ENCODE results near the gene BRAF.
"Not testable (repeated sequence)": the region's sequence is repeated elsewhere in the genome, so short reads cannot be mapped to it uniquely, and the experiment has no call there.

The BRAF gene

DNA sequence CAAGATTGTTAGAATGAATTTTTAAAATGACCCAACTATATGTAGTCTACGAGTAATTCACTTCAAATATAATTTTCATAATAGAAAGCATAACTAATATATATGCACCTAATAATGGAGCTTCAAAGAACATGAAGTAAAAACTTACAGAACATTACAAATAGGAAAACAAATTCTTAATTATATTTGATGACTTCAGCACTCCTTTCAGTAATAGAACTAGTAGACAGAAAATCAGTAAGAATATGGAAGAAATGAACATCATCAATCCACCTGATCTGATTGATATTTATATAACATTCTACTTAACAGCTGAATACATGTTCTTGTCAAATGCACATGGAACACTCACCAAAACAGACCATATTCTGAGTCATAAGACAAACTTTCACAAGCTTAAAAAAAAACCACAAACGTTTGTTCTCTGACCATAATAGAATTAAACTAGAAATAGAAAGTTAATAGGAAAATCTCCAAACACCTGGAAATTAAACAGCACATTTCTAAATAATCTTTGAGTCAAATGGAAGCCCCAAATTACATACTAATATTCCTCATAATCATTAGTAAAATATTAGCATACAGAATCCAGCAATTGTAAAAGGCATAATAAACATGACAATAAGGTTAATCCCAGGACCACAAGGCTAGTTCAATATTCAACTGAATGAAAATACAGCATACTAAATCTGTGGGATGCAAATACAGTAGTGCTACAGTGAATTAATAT is 48.0 kb downstream of the BRAF start:
- DNase-seq (ENCODE audit: low read depth), result no peak

DNA sequence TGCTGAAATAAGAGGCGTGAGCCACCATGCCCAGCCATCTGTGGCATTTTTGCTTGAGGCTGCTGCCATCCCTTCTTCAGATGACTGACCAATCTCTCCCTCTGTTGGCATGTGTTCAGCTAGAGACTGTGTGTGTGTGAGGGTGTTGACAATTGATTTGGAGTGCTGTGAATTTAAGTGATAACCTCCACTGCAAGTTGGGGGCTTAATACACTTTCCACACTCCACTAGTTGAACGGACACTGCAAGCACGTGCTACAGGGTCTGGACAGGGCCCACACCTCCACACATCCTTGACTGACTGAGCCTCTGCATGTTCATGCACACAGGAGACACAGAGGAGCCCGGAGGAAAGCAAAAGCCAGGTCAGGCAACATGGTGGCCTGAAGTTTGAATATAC is 51.3 kb downstream of the BRAF start:
- no peak for DNase-seq (ENCODE audit: low read depth)

DNA sequence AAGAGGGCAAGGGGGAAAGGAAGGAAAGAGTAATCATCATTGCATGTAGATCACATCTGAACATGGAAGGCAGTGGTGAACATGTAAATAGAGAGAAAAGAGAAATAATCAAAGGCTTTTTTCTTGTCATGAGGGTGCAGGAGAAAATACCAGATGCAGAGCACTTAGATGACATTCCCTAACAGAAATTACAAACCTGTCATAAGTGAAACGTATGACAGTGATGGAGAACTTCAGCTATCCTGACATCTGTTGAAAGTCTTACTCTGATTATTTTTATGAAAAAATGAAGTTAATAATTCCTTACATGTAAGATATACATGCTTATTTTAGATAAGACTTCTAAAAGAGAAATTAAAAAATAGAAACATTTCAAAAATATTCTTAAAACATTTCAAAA is 54.7 kb downstream of the BRAF start:
- no peak for DNase-seq (ENCODE audit: low read depth)

DNA sequence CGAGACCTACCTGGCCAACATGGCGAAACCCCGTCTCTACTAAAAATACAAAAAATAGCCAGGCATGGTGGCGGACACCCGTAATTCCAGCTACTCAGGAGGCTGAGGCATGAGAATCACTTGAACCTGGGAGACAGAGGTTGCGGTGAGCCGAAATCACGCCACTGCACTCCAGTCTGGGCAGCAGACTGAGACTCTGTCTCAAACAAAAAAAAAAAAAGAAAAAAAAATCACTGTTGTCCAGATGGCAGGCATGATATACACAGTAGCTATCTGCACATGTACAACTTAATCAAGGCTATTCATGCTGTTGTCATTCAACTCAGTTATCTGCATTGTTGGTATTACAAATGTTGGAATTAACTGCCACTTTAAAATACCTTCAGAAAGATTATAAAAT is 55.3 kb downstream of the BRAF start:
- no peak for DNase-seq (ENCODE audit: low read depth)

DNA sequence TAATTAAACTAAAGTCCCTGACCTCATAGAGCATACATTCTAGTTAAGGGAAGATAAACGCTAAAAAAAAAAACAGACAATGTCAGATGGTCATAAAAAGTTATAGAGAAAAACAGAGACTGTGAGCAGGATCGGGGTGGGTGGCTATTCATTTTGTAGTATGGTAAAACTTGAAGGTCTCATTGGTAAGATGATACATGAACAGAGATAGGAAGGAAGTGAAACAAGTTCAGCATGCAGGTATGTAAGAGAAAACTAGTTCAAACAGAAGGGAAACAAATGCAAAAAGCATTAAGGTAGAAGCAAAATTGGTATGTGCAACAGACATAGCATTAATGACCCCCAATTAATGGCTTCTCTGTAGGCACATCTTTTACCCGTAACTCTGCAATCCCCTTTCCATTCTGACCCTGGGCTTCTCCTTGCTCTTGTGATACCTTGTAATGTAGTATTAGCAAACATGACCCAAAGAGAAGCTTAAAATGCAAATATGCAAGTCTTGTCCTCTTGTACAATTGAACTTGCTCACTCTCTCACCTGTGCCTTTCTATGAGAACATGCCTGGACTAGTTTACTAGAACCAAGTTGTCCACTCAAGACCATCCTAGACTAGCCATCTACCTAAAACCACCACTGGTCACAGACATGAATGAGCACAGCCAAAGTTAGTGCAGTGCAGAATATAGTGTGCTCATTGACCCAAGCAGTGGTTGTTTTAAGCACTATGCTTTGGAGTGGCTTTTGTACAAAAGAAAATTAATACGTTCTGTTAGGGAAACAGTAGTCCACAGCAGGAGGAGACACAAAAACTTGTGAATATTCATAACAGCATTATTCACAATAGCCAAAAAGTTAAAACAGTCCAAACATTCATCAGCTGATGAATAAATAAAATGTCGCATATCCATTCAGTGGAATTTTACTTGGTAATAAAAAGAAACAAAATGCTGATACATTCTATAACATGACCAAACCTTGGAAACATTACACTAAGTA is 57.0 kb downstream of the BRAF start:
- no peak for DNase-seq (ENCODE audit: low read depth)

DNA sequence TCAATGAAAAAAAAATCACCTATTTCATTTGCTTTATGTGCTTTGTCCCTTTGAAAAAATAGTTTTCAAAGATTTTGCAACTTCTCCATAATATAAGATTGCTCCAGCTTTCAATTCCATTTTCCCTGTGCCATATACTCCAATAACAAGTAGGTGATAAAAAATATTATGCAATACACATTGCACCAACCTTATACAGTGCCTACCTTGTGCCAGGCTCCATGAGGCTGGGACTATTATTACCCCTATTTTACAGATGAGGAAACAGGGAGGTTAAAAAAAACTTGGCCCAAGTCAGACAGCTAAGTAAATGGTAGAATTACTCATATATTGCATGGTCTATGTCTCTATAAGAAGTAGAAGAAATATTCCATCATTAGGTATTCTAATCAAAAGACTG is 57.8 kb downstream of the BRAF start:
- DNase-seq (ENCODE audit: low read depth), result no peak

DNA sequence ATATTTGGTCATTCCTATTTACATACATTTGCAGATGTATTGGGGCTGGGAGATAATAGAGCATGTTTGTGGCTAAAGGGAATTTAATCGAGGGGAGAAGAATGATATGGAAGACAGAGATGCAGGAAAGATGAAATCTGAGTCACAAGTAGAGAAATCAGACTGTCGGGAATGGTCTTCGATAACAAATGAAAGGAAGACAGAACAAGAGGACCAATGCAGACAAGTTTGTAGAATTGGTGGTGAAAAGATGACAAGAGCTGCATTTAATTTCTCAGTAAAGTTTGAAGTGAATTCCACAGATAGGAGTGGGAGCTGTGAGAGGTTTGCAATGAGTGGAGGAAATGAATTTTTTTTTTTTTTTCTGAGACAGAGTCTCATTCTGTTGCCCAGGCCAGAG is 60.0 kb downstream of the BRAF start:
- no peak for DNase-seq (ENCODE audit: low read depth)

DNA sequence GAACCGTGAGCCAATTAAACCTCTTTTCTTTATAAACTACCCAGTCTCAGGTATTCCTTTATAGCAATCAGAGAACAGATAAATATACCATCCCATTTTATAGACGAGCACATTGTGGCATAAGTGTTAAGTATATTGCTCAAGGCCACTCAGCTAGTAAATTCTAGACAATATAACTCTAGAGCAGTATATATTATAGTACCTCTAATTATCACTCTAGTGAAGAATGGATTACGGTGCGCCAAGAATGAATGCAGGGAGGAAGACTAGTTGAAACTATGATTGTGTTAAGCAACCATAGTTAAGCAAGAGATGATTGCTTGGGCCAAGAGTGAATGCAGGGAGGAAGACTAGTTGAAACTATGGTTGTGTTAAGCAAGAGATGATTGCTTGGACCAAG is 60.9 kb downstream of the BRAF start:
- no peak for DNase-seq (ENCODE audit: low read depth)

DNA sequence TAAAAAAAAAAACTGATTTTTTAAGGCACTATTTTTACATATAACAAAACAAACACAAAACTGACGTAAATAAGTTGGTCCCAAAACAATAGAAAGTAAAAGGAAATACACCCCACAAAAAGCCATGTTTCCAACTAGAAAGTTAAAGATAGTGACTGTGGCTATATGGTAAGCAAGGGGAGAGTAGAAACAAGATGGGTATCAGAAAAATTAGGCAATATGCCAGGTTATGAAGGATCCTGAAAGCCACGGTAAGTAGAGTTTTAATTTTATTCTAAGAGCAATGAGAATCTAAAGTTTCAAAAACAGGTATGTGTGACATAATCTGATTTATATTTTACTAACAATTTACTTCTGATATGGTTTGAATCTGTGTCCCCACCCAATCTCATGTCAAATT is 61.5 kb downstream of the BRAF start:
- DNase-seq (ENCODE audit: low read depth), result no peak

DNA sequence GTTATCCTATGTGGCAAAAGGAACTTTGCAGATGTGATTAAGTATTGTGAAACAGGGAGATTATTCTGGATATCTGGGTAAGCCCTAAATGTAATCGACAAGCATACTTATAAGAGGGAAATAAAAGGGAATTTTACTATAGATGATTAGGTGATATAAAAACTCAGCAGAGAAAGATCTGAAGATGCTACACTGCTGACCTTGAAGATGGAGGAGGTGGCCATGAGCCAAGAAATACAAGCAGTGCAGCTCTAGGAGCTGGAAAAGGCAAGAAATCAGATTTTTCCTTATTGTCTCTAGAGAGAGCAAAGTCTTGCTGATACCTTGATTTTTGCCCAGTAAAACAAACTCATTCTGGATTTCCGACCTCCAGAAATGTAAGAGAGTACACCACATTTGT is 67.7 kb downstream of the BRAF start:
- DNase-seq (ENCODE audit: low read depth), result no peak

DNA sequence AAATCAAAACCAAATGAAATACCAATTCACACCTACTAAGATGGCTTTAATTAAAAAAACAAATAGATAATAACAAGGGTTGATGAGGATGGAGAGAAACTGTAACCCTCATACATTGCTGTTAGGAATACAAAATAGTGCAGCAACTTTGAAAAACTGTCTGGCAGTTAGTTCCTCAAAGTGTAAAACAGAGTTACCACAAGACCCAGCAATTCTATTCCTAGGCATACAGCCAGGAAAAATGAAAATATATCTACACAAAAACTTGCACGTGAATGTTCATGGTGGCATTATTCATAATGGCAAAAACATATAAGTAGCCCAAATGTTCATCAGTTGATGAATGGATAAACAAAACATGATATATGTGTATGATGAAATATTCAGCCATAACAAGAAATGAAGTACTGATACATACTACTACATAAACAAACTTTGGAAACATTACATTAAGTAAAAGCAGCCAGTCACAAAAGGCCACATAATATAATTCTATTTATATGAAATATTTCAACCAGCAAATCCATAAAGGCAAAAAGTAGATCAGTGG is 83.5 kb downstream of the BRAF start:
- no peak for DNase-seq (ENCODE audit: low read depth)

DNA sequence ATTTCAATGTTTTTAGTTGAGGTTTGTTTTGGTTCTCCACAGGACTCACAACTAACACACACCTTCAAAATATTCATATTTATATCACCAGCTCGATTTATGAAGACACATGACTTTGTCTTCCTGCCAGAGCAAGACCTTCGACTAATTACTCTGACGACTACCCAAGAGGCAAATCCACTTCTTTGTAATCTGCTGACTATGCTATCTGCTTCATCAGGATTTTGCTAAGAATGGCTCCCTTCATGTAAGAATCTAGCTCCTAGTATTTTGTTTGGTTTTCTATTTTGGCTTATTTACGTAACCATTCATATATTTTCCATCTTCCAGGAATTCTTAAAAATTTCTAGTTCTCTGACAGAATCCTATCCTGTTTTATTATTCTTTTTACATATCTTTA is 93.0 kb downstream of the BRAF start:
- no peak for DNase-seq (ENCODE audit: low read depth)

DNA sequence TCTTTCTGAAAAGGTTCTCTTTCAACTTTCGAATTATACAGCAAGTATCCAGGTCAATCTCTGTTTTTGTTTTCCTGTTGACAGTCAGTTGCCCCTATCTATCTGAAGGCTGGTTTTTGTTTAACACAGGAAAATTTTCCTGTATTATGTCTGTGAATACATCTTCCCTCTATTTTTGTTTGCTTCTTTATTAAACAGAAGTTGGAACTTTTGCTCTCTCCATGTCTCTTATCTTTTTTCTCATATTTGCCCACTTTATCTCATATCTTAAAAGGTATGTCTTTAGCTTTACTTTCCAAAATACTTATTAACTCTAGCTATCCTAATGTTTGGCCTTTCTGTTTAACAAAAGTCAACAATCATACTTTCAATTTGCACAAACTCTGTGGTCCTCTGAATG is 95.0 kb downstream of the BRAF start:
- DNase-seq (ENCODE audit: low read depth), result no peak

DNA sequence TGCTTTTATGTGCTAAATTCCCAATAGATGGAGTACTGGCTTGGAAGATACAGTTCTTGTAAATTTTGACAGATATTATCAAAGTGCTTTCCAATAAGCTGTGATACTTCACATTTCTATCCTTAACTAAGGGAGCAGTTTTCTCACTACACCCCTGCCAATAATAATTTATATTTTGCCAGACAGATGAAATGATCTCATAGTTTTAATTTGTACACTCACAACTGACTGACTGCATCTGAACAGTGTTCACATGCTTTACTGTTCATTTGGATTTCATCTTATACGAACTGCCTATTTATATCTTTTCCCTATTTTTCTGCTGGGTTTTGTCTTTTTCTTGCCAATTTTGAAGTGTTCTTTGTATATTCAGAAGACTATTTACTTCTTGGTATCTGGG is 96.0 kb downstream of the BRAF start:
- no peak for DNase-seq (ENCODE audit: low read depth)

DNA sequence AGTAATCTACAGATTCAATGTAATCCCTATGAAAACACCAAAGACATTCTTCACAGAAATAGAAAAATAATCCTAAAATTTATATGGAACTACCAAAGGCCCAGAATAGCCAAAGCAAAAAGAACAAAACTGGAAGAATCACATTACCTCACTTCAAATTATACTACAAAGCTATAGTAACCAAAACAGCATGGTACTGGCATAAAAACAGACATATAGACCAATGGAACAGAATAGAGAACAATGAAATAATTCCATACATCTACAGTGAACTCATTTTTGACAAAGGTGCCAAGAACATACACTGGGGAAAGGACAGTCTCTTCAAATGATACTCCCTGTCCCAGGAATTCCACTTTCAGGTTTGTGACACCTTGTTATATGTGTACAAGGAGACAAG is 107.3 kb downstream of the BRAF start:
- DNase-seq (ENCODE audit: low read depth), result not testable (repeated sequence)

DNA sequence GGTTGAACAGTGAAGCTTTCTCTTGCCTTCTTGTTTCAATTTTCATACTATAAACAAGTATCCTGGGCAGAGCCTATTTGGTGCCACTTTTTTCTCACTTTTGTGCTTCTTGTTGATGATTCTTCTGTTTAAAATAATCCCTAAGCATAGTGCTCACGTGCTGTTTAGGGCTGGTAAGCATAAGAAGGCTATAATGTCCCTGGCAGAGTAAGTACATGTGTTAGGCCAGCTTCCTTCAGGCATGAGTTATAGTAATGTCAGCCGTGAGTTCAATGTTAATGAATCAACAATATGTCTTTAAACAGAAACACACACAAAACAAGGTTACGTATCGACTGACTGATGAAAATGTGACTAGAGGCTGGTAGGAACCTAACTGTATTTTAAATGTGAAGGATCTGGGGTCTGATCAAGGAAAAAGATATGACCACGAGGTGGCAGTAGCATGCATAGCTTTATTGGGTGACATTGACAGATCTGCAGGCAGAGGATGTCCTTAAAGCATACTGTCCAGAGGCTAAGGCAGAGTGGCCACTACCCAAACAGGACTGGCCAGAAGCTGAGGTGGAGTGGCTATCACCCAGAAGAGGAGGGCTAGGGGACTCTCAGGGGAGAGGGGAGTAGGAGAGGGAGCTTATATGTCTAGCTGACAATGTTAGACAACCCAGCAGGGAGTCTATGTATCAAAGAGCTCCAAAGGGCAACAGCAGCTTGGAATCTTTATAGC is 113.7 kb downstream of the BRAF start:
- peak; percentile 55 for DNase-seq (ENCODE audit: low read depth)

DNA sequence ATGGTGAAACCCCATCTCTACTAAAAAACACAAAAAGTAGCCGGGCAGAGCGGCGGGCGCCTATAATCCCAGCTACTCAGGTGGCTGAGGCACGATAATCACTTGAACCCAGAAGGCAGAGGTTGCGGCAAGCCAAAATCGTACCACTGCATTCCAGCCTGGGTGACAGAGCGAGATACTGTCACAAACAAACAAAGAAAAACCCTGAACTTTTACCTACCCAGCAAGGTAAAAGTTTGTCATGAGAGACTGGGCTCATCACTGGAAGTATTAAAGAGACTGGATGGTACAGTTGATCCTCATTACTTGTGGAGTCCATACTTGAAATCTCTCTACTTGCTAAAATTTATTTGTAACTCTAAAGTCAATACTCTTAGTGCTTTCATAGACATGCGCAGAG is 114.3 kb downstream of the BRAF start:
- DNase-seq (ENCODE audit: low read depth), result no peak

DNA sequence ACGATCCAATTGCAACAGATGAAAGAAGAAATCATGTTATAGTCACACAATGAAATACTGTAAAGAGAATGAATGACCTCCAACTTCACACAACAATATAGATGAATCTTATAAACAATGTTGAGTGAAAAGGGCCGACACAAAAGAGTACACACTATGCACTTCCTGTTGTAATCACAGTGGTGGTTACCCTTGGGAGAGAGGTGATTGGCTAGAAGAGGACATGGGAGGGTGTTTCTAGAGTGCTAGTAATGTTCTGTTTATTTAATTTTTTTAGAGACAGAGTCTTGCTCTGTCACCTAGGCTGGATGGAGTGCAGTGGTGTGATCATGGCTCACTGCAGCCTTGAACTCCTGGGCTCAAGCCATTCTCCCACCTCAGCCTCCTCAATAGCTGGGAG is 145.8 kb downstream of the BRAF start:
- DNase-seq (ENCODE audit: low read depth), result no peak

DNA sequence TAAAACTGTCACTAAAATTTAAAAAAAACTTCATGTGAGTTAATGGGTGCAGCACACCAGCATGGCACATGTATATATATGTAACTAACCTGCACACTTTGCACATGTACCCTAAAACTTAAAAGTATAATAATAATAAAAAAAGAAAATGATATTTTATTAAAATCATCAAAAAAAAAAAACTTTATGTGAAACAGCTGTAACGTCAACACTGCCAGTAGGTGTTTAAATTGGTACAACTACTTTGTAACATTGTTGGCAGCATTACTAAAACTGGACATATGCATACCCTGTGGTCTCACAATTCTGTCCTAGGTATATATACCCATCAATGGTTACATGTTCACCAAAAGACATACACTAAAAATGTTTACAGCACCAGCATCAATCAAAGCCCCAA is 146.2 kb downstream of the BRAF start:
- no peak for DNase-seq (ENCODE audit: low read depth)

DNA sequence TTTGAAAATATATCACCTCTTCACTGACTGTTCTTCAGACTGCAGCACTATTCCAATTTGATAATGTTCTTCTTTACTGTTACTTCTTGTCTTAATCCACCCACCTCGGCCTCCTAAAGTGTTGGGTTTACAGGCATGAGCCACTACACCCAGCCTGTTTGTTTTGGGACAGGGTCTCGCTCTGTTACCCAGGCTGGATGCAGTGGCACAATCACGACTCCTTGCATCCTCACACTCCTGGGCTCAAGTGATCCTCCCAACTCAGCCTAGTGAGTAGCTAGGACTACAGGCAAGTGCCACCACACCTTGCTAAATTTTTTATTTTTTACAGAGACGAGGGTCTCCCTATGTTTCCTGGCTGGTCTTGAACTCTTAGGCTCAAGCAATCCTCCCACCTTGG is 150.4 kb downstream of the BRAF start:
- no peak for DNase-seq (ENCODE audit: low read depth)

DNA sequence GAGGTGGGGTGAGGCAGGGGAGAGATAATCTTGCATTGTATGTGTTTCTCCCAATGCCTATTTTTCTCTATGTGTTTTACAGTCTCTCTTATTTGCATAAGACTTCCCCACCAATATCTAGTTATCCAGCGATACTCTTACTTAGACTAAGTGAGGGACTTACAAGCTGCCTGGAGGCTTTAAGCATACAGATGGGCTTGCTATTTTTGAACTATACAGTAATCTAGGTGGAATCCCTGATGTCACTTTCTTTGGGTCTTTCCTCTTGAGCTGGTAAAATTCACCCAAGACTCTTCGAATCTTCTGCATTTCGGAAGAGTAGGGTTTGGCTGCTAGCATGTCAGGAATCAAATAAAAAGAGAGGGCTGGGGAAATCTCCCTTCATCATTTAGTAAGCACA is 151.6 kb downstream of the BRAF start:
- DNase-seq (ENCODE audit: low read depth), result no peak

DNA sequence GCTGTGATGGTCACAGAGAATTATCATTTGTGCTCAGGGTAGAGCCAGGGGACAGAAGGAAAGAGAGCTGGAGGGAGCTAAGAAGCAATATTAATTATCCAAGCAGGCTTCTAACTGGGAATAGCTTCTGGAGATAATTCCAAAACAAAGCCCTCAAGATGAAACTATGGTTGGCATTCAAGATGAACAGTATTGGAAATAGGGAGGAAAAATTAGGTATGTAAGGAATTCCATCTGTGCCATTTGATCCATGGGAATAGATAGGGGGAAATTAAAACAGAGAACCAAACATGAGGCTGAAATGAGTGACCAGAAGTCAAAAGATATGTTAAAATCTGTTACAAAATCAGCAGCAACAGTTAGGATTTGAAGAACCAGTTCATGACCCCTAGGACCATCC is 152.9 kb downstream of the BRAF start:
- no peak for DNase-seq (ENCODE audit: low read depth)

DNA sequence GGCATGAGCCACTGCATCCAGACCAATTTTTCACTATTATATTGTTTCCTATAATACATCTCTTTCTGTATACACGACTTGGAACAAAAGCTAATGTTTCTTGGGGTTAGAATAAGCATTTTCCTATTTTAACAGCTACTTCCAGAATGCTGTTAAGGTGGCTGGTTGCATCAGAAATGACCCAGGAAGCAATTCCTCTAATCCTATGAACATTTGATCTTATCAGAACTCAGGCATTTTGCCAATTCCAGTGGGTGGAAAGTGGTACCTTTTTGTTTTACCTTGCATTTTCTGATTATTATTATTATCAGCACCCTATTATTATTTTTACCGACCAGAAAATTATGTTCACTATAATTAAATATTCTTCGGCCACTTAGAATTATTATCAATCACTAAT is 154.9 kb downstream of the BRAF start:
- DNase-seq (ENCODE audit: low read depth), result no peak

Data from activated T-cell treated with anti-CD3 and anti-CD28 coated beads for 24 hours (primary cell).